IMR-90 (cell line): ENCODE measurements around the gene ARGLU1.

ENCODE experiments used
- CEBPB ChIP-seq: IDR thresholded peaks from 2 replicates; pipeline ENCODE4 v1.6.1; 2012; ENCODE audit warnings: low read depth, low read length, improper control_type of control experiment
- CTCF ChIP-seq: conservative IDR thresholded peaks from 2 replicates; pipeline ENCODE4 v1.5.1; 2012; ENCODE audit warnings: mild to moderate bottlenecking, low read depth, low read length, improper control_type of control experiment
- ELK1 ChIP-seq: fragments of 150-350 bp; IDR thresholded peaks from 2 replicates; pipeline ENCODE4 v1.6.1; 2016; ENCODE audit warnings: low read depth, mild to moderate bottlenecking, low read length, moderate library complexity, borderline replicate concordance
- FOS ChIP-seq: fragments of 150-350 bp; IDR thresholded peaks from 2 replicates; pipeline ENCODE4 v1.6.1; 2016; ENCODE audit warnings: low read depth, low read length
- MAFK ChIP-seq: IDR thresholded peaks from 2 replicates; pipeline ENCODE4 v1.6.1; 2012; ENCODE audit warnings: low read depth, low read length, improper control_type of control experiment
- MXI1 ChIP-seq: IDR thresholded peaks from 2 replicates; pipeline ENCODE4 v1.6.1; 2012; ENCODE audit warnings: low read depth, mild to moderate bottlenecking, low read length, moderate library complexity, borderline replicate concordance
- POLR2A ChIP-seq: IDR thresholded peaks from 2 replicates; pipeline ENCODE4 v1.6.1; 2012; ENCODE audit warnings: mild to moderate bottlenecking, low read depth, low read length
- RCOR1 ChIP-seq: IDR thresholded peaks from 2 replicates; pipeline ENCODE4 v1.6.1; 2012; ENCODE audit warnings: mild to moderate bottlenecking, low read length, improper control_type of control experiment; ENCODE audit not compliant: insufficient replicate concordance
- RFX5 ChIP-seq: IDR thresholded peaks from 2 replicates; pipeline ENCODE4 v1.8.0; 2012; ENCODE audit warnings: low read depth, mild to moderate bottlenecking, low read length, moderate library complexity
- SMC3 ChIP-seq: fragments of 150-350 bp; IDR thresholded peaks from 2 replicates; pipeline ENCODE4 v1.6.1; 2016; ENCODE audit warnings: low read depth, mild to moderate bottlenecking, antibody characterized with exemption, low read length, moderate library complexity

GRCh38 chr13:106521095-106521799, 46.7 kb downstream of the ARGLU1 start:
- no peak for TF ChIP-seq MXI1
- no peak for TF ChIP-seq CTCF
- TF ChIP-seq POLR2A = no peak
- no peak for TF ChIP-seq RCOR1
- TF ChIP-seq RFX5 = no peak
- no peak for TF ChIP-seq SMC3
- TF ChIP-seq CEBPB = no peak
- TF ChIP-seq MAFK = no peak
- no peak for TF ChIP-seq FOS
- TF ChIP-seq ELK1 = no peak
